GM10248 (cell line): Measurements from ENCODE around the gene MYH9.

Experiments
- CTCF ChIA-PET: fragments of 300-600 bp; sonication (Branson Sonifier 250); formaldehyde crosslinking; extraction: SDS; loops from one replicate; lab custom pipeline; 2021; ENCODE audit warnings: antibody characterized with exemption; lab: Yijun Ruan, JAX
- POLR2A ChIA-PET: fragments of 350-650 bp; sonication (Branson Sonifier 250); formaldehyde crosslinking; extraction: SDS; loops from one replicate; lab custom pipeline; 2020; ENCODE audit warnings: antibody characterized with exemption; lab: Yijun Ruan, JAX
- DNase-seq: peaks from one replicate; pipeline ENCODE4 v3.0.0; 2012; ENCODE audit errors: extremely low spot score
- TF ChIP-seq, protein P1 (sequence below): IDR thresholded peaks from 2 replicates; pipeline ENCODE4 v1.5.1; 2012; ENCODE audit warnings: mild to moderate bottlenecking, low read depth; ENCODE audit errors: extremely low read depth, missing control alignments, control extremely low read depth

Gene MYH9

DNA sequence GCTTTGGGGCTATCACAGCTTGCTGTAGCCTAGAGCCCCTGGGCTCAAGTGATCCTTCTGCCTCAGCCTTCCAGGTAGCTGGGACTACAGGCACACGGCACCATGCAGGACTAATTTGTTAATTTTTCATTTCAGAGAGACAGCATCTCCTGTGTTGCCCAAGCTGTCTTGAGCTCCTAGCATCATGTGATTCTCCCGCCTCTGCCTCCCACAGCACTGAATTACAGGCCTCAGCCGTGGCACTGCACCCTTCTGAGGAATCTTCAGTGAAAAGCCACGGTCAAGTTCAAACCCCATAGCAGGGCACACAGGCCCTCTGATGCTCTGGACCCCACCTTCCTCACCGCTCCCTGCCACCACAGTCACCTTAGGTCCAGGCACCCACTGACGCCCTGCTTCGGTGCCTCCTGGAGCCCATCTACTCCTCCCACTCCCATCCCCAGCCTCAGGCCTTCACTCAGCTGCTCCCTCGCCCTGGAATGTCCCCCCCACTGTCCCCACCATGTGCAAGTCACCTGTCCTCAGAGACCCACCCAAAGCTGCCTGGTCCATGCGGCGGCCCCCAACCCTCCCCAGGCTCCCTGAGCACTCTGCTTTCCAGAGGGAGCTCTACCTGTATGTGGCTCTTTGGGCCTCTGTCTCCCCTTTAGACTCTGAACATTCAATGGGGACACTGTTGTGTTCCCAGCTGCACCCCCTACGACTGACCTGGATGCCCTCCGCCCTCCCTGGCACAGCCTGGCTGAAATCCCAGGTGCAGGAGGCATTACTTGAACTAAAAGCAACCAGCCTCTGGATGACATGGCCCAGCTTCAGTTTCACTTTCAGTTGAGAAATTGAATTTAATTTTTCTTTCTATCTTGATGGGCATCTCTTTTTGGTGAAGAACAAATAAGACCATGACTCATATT is 150.1 kb downstream of the MYH9 start:
- CTCF ChIA-PET, result interaction anchor here (0.7 to 4.1 kb wide), 13 partner anchors 11 to 233 kb away, joined by 3 to 46 read pairs (median 6); partner anchors contain the start of gene APOL1
- DNase-seq, result peak; percentile 41
- TF ChIP-seq, protein P1, sequence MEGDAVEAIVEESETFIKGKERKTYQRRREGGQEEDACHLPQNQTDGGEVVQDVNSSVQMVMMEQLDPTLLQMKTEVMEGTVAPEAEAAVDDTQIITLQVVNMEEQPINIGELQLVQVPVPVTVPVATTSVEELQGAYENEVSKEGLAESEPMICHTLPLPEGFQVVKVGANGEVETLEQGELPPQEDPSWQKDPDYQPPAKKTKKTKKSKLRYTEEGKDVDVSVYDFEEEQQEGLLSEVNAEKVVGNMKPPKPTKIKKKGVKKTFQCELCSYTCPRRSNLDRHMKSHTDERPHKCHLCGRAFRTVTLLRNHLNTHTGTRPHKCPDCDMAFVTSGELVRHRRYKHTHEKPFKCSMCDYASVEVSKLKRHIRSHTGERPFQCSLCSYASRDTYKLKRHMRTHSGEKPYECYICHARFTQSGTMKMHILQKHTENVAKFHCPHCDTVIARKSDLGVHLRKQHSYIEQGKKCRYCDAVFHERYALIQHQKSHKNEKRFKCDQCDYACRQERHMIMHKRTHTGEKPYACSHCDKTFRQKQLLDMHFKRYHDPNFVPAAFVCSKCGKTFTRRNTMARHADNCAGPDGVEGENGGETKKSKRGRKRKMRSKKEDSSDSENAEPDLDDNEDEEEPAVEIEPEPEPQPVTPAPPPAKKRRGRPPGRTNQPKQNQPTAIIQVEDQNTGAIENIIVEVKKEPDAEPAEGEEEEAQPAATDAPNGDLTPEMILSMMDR, result no peak
- POLR2A ChIA-PET, result interaction anchor here (0.6 kb wide), 1 partner anchor 244 kb away, joined by 4 read pairs; the partner anchor contains the start of gene TXN2

DNA sequence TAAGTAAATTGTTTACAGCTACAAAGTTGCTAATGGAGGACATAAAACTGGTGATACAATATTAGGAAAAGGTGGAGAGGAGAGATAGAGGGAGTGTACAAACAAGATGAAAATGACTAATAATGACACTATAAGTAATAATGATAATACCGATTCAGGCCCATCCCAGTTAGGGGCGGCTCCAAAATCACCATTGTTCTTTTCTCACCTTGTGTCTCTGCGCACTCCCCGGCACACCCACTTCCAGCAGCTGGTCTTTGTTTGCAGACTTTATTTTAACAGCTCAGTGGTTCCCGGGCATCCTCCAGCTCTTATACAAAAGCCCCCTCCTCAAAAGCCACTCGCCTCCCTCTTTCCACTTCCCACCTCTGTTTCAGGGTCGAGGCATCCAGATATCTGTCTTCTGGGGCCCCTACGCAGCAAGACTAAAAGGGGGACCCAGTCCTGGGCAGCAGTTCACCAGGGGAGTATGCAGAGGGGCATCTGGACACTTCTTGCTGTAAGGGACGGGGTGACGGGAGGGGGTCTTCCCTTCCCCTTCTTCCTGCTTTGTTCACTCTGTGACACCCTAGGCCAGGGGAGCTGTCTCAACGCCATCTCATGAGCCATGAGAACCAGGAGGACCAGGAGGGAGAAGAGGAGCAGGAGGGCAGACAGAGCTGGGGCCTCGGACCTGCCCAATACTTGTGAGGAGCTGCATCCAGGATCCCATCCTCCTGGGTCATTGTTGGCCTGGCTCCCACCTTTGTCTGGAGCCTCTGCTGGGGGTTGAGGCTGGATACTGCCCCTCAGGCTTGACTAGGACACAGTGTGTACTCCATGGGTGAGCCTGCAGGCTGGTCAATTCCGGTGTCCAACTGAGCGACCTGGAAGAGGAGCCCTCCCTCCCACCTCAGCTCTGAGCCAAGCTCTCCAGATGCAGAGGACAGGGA is 151.1 kb downstream of the MYH9 start:
- CTCF ChIA-PET, result interaction anchor here (1.0 to 2.4 kb wide), 4 partner anchors 10 to 234 kb away, joined by 3 to 11 read pairs (median 4); no protein-coding TSS in a partner anchor
- POLR2A ChIA-PET, result no interaction called here
- TF ChIP-seq, protein P1, result no peak
- no peak for DNase-seq

DNA sequence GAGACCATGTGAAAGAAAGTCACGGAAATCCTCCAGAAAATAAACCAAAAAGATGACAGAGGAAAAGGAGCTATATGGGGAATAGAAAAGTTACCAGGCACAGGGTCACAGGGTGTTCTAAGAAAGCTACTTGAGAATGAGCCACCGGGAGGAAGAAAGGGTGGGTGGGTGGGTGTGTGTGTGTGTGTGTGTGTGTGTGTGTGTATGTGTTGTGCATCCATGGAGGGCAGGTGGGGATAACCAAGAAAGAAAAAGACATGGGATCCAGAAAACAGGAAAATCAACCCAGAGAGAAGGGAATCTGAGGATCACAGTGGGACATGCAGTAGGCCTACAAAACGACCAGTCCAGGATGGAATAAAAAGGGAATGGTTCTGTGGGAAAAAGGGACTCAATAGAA is 152.2 kb downstream of the MYH9 start:
- ChIA-PET CTCF (interaction anchor here (1.0 to 1.2 kb wide), 3 partner anchors 19 to 42 kb away, joined by 3 read pairs; no protein-coding TSS in a partner anchor), POLR2A (no interaction called here)
- TF ChIP-seq, protein P1, result no peak
- no peak for DNase-seq

DNA sequence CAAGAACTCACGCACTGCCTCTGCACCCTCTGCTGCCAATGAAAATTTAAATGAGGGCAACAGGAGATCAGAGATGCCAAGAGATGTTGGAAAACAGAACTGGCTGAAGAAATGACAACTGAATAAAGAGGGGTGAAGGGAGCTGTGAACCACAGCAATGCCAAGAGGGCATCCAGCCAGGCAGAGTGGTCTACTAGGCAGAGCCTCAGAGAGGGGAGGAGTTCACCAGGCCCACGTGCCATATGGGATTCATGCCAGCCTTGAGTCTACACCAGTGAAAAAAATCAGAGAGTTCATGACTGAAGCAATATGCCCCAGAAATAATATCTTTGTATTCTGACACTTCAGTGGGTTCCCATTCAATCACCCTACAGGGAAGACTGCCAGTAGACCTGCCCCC is 152.8 kb downstream of the MYH9 start:
- ChIA-PET CTCF (interaction anchor here (1.0 to 1.1 kb wide), 2 partner anchors 28 to 42 kb away, joined by 3 read pairs; no protein-coding TSS in a partner anchor), POLR2A (no interaction called here)
- DNase-seq, result no peak
- TF ChIP-seq, protein P1, result no peak

DNA sequence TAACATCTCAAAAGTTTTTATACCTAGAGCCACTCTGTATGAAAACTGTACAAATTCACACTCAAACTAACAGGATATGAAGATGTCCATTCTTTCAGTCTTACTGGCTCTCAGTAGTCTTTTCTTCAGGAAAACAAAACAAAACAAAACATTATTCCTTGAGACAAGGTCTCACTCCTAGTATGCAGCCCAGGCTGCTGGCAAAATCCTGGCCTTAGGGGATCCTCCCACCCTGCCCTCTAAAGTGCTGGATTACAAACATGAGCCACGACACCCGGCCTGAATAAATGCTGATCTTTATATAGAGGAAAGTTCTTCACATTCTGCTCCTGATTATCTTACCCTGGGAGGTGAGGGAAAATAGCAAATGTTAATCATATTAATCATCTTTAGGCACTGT is 153.6 kb downstream of the MYH9 start:
- CTCF ChIA-PET, result no interaction called here
- no peak for DNase-seq
- TF ChIP-seq, protein P1, result no peak
- POLR2A ChIA-PET, result no interaction called here

DNA sequence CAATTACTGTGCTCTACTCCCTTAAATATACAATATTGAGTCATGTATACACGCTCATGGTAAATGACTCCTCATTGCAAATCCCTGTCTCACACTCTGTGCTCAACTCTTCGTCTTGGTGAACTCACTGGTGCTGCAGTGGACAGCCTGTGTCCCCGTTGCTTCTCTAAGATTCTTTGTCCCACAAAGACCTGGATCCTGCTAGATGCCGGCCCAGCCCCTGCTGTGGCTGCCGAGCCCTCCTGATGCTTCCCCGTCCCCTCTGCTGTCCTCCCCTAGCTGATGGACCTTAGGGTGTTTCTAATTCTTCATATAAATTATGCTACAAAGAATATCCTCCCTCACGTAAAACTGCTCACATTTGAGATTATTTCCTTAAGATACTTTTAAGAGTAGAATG is 154.0 kb downstream of the MYH9 start:
- TF ChIP-seq, protein P1, result no peak
- DNase-seq, result no peak
- ChIA-PET CTCF (no interaction called here), POLR2A (no interaction called here)
